Activated CD8-positive, alpha-beta T cell treated with anti-CD3 and anti-CD28 coated beads, Interleukin-2, amount 10 ng/mL, durations not matched to agents 7 days and 5 days (primary cell): ENCODE measurements around the gene CSNK1G2. TPM values are rescaled to one million over a fixed set of nuclear protein-coding genes. Genes with fewer than 3 reads are reported as not detected.
"Not testable (repeated sequence)": the region's sequence is repeated elsewhere in the genome, so short reads cannot be mapped to it uniquely, and the experiment has no call there.

ENCODE experiments used
- ATAC-seq: fragments of 150-1000 bp; cut with Tn5 transposase; one replicate; pipeline ENCODE4 v1.10.0; 2021; ENCODE audit warnings: moderate library complexity
- CTCF ChIA-PET: fragments of 350-600 bp; sonication (Branson Sonifier 250); formaldehyde crosslinking; loops from one replicate; lab custom pipeline; 2021; ENCODE audit warnings: antibody characterized with exemption; lab: Charles Lee
- POLR2A ChIA-PET: fragments of 350-600 bp; sonication (Branson Sonifier 250); formaldehyde crosslinking; loops from one replicate; lab custom pipeline; 2021; ENCODE audit warnings: antibody characterized with exemption; lab: Charles Lee
- DNase-seq: peaks from one replicate; pipeline ENCODE4 v3.0.0-alpha.2; 2020
- H3K27ac Mint-ChIP-seq: one replicate; pipeline ENCODE4 v1.8.0; 2021; ENCODE audit warnings: mild to moderate bottlenecking, mixed read lengths
- H3K27me3 Mint-ChIP-seq: one replicate; pipeline ENCODE4 v1.8.0; 2021; ENCODE audit warnings: low read depth, mixed read lengths
- H3K36me3 Mint-ChIP-seq: one replicate; pipeline ENCODE4 v1.8.0; 2021; ENCODE audit warnings: low read depth, mixed read lengths
- H3K4me1 Mint-ChIP-seq: one replicate; pipeline ENCODE4 v1.8.0; 2021; ENCODE audit warnings: low read depth, mixed read lengths
- H3K4me3 Mint-ChIP-seq: one replicate; pipeline ENCODE4 v1.8.0; 2021; ENCODE audit warnings: mild to moderate bottlenecking, mixed read lengths
- H3K9me3 Mint-ChIP-seq: one replicate; pipeline ENCODE4 v1.8.0; 2022; ENCODE audit warnings: mixed read lengths; ENCODE audit not compliant: insufficient read depth
- total RNA-seq, 2 experiments: library from RNA; stranded (reverse); gene quantifications; one replicate each; pipeline ENCODE4 v1.2.3, GENCODE V29; 2021

Gene CSNK1G2
- total RNA-seq, 2 experiments from 2014 or later: 103 to 105 TPM

DNA sequence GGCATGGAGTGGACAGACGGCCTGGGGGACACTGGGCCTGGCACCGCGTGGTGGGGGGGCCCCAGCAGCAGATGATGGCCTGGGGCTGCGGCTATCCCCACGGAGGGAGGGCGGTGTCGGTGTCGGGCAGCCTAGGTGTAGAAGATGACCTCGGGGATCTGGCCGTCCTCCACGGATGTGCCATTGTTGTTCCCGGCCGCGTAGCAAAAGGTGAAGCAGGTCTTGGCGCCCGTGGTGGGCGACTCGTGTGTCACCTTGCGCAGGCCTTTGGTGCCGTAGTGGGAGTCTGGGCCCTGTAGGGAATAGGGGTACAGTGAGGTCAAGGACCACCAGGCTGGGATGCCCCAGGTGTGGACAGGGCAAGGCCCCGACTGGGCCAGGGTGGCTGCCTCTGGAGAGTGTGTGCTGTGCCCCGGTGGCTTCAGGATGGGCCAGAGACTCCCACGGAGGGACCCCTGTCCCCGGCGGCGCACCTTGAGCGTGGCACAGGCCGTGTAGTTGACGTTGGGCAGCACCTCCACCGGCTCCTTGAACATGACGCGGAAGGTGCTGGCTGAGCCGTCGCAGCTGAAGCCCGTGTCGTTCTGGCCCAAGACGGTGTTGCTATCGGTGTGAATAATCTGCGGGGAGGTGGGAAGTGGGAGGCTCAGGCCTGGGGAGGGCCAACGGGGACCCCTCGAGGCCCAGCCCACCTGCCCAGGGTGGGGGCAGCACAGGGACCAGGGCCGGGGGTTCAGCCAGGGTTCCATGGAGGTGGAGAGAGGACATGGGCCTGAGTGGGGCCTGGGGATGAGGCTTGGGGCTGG lies 45.6 kb downstream of the CSNK1G2 start:
- no peak overlapping the region for H3K27ac Mint-ChIP-seq
- ChIA-PET POLR2A (no interaction called here), CTCF (no interaction called here)
- no peak overlapping the region for H3K4me3 Mint-ChIP-seq
- H3K4me1 Mint-ChIP-seq: no peaks in the 10 kb centered on the region
- no peaks in the 10 kb centered on the region for H3K27me3 Mint-ChIP-seq
- H3K9me3 Mint-ChIP-seq: no peaks in the 10 kb centered on the region
- peaks cover 29% of the 10 kb centered on the region for H3K36me3 Mint-ChIP-seq
- ATAC-seq (no peak), DNase-seq (no peak)

DNA sequence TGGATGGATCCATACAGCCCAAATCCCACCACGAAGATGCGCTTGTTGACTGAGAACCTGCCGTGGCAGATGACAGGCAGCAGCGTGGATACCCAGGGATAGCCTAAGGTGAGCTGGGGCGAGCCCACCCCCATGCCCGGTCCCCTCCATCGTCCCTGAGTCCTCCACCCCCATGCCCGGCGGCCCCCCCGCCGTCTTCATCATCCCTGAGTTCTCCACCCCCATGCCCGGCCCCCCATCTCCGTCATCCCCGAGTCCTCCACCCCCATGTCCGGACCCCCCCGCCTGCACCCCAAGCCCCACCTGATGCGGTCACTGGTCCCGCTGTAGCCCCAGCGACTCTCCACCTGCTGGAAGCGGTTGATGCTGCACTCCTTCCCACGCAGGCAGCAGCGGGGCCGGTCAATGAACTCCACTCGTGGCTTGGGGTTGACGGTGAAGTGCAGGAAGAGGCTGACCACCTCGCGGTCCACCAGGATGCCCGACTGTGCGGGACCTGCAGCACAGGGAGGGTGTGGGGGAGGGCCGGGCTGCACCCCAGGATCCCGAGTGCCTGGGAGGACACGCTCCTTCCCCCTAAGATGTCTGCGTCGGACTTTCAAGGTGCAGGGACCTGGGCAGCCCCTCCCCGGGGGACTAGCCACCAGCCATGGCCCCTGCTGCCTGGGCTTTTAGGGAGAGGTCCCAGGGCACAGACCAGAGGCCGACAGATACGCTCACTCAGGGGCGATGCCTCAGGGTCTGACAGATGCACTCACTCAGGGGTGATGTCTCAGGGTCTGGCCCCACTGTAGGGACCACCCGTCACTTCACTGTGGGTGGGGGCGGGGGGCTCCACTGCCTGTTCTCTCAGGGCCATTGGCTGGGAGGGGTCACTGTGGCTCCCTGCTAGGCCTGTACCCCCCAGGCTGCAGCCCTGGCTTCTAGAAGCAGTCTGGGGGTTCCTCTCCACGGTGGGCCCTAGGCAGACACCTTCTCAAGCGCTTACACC lies 46.5 kb downstream of the CSNK1G2 start:
- no peaks in the 10 kb centered on the region for H3K27me3 Mint-ChIP-seq
- DNase-seq: no peak
- ATAC-seq: no peak
- peaks cover 23% of the 10 kb centered on the region for H3K36me3 Mint-ChIP-seq
- H3K27ac Mint-ChIP-seq: no peak overlapping the region
- H3K9me3 Mint-ChIP-seq: no peaks in the 10 kb centered on the region
- POLR2A ChIA-PET: interaction anchor here (0.6 kb wide), 1 partner anchor 58 kb away, joined by 3 read pairs; no protein-coding TSS in a partner anchor
- no peaks in the 10 kb centered on the region for H3K4me1 Mint-ChIP-seq
- H3K4me3 Mint-ChIP-seq: no peak overlapping the region
- CTCF ChIA-PET: no interaction called here

GRCh38 chr19:1988464-1988863 lies 47.5 kb downstream of the CSNK1G2 start:
- H3K27me3 Mint-ChIP-seq, ATAC-seq, H3K4me3 Mint-ChIP-seq, H3K4me1 Mint-ChIP-seq, DNase-seq, H3K9me3 Mint-ChIP-seq, CTCF ChIA-PET: not testable (repeated sequence)
- peaks cover 26% of the 10 kb centered on the region for H3K36me3 Mint-ChIP-seq
- H3K27ac Mint-ChIP-seq: peak overlapping the region; percentile 66
- POLR2A ChIA-PET: interaction anchor here (0.7 kb wide), 1 partner anchor 23 kb away, joined by 3 read pairs; no protein-coding TSS in a partner anchor

DNA sequence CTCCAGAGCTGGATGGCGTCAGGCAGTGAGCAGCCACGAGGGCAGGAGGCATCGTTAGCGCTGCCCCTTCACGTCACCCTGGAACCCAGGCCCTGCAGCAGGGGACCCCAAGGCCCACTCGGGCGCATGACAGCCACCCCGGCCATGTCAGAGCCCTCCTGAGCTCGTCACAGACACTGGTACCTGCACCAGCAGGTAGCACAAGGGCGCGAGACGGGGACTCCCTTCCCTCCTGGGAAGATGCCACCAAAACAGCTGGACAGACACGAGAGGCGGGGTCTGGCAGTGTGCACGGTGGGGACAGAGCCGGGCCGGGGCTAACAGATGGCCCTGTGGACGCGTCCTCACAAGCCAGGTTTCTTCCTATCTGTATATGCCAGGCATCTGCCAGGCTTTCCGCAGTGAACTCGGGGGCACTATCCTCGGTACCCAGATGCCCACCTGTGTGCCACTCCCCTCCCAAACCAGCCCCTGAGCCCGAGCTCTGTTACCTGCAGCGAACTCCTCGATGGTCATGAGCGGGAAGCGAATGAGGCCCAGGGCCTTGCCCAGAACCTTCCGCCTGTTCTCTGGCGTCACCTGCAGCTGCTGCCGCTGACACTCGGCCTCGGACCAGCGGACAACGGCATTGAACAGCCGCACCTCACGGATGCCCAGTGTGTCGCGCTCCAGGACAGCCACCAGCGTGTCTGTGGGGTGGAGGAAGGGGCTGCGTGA lies 48.7 kb downstream of the CSNK1G2 start:
- POLR2A ChIA-PET: interaction anchor here (0.7 kb wide), 1 partner anchor 24 kb away, joined by 3 read pairs; no protein-coding TSS in a partner anchor
- H3K27ac Mint-ChIP-seq: no peak overlapping the region
- CTCF ChIA-PET: no interaction called here

GRCh38 chr19:1990230-1991017 lies 49.5 kb downstream of the CSNK1G2 start:
- Mint-ChIP-seq H3K4me1 (no peaks in the 10 kb centered on the region), H3K9me3 (no peaks in the 10 kb centered on the region), H3K27me3 (no peaks in the 10 kb centered on the region), H3K4me3 (no peak overlapping the region), H3K36me3 (peaks cover 22% of the 10 kb centered on the region), H3K27ac (no peak overlapping the region)
- ATAC-seq (no peak), DNase-seq (no peak)
- POLR2A ChIA-PET: no interaction called here
- CTCF ChIA-PET: no interaction called here

More for the DNA sequence above, 48.7 kb downstream of the CSNK1G2 start:
- Mint-ChIP-seq H3K36me3 (peaks cover 23% of the 10 kb centered on the region), H3K27me3 (no peaks in the 10 kb centered on the region), H3K4me3 (no peak overlapping the region), H3K4me1 (no peaks in the 10 kb centered on the region), H3K9me3 (no peaks in the 10 kb centered on the region)
- DNase-seq (no peak), ATAC-seq (no peak)

GRCh38 chr19:1991018-1991913 lies 50.3 kb downstream of the CSNK1G2 start:
- no peak for ATAC-seq
- ChIA-PET POLR2A (interaction anchor here (0.6 kb wide), 1 partner anchor 9 kb away, joined by 5 read pairs; no protein-coding TSS in a partner anchor), CTCF (no interaction called here)

DNA sequence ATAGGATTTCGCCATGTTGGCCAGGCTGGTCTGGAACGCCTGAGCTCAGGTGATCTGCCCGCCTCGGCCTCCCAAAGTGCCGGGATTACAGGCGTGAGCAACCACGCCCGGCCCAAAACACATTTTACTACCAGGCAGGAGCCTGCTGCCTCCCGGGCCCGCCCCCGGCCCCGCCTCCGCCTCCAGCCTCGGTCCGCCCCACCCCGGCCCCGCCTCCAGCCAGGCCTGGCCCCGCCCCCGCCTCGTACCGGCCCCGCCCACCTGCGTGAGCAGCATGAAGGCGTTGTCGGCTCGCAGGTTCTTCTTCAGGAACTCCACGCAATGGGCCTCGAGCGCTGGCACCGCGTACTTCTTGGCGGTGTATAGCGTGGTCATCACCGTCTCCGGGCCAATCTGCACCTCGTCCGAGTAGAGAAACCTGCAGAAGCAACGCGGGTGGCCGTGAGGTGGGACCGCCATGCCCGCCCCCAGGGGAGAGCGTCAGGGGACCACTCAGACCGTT lies 51.8 kb downstream of the CSNK1G2 start:
- ATAC-seq: peak; percentile 40
- Mint-ChIP-seq H3K27ac (no peak overlapping the region), H3K4me3 (no peak overlapping the region), H3K36me3 (peaks cover 29% of the 10 kb centered on the region), H3K9me3 (no peaks in the 10 kb centered on the region), H3K27me3 (no peaks in the 10 kb centered on the region), H3K4me1 (no peaks in the 10 kb centered on the region)
- ChIA-PET POLR2A (interaction anchor here (0.7 kb wide), 1 partner anchor 157 kb away, joined by 3 read pairs; no protein-coding TSS in a partner anchor), CTCF (no interaction called here)
- DNase-seq: no peak

More at GRCh38 chr19:1991018-1991913, 50.3 kb downstream of the CSNK1G2 start:
- DNase-seq: no peak
- H3K27me3 Mint-ChIP-seq: no peaks in the 10 kb centered on the region
- no peak overlapping the region for H3K27ac Mint-ChIP-seq
- H3K4me3 Mint-ChIP-seq: no peak overlapping the region
- no peaks in the 10 kb centered on the region for H3K4me1 Mint-ChIP-seq
- H3K9me3 Mint-ChIP-seq: no peaks in the 10 kb centered on the region
- H3K36me3 Mint-ChIP-seq: peaks cover 27% of the 10 kb centered on the region

- POLR2A ChIA-PET: no interaction called here
- no peaks in the 10 kb centered on the region for H3K9me3 Mint-ChIP-seq
- no peak for ATAC-seq
- CTCF ChIA-PET: no interaction called here
- peaks cover 21% of the 10 kb centered on the region for H3K36me3 Mint-ChIP-seq
- no peaks in the 10 kb centered on the region for H3K4me1 Mint-ChIP-seq
- H3K27ac Mint-ChIP-seq: no peak overlapping the region
- H3K27me3 Mint-ChIP-seq: no peaks in the 10 kb centered on the region
- H3K4me3 Mint-ChIP-seq: no peak overlapping the region
- DNase-seq: no peak
Observed at GRCh38 chr19:1997353-1998233, 56.6 kb downstream of the CSNK1G2 start.
